KMS-11 (cell line): Measurements from ENCODE around the gene TMEM185B.

ENCODE experiments used
- H2AFZ ChIP-seq: fragments of 200-600 bp; sonication (generic); 2 replicates; pipeline ENCODE4 v1.6.1; 2016; ENCODE audit warnings: antibody characterized with exemption, mixed run types, low read depth
- H3K27ac ChIP-seq: fragments of 200-600 bp; sonication (generic); 2 replicates; pipeline ENCODE4 v1.6.1; 2016; ENCODE audit warnings: mild to moderate bottlenecking, mixed run types
- H3K27me3 ChIP-seq: fragments of 200-600 bp; sonication (generic); 2 replicates; pipeline ENCODE4 v1.6.1; 2017; ENCODE audit warnings: mild to moderate bottlenecking, low read depth, mixed run types, moderate library complexity; ENCODE audit not compliant: insufficient read depth
- H3K36me3 ChIP-seq: fragments of 200-600 bp; sonication (generic); 2 replicates; pipeline ENCODE4 v1.6.1; 2017; ENCODE audit warnings: mild to moderate bottlenecking, mixed run types; ENCODE audit not compliant: insufficient read depth
- H3K4me1 ChIP-seq: fragments of 200-600 bp; sonication (generic); 2 replicates; pipeline ENCODE4 v1.6.1; 2016; ENCODE audit warnings: mild to moderate bottlenecking, low read depth, mixed run types; ENCODE audit not compliant: poor library complexity, severe bottlenecking
- H3K4me2 ChIP-seq: fragments of 200-600 bp; sonication (generic); 2 replicates; pipeline ENCODE4 v1.7.0; 2016; ENCODE audit warnings: mild to moderate bottlenecking, mixed run types
- H3K4me3 ChIP-seq: fragments of 200-600 bp; sonication (generic); IDR thresholded peaks from 2 replicates; pipeline ENCODE4 v1.6.1; 2017; ENCODE audit warnings: low read depth, low read length, mixed read lengths; ENCODE audit not compliant: insufficient read depth
- H3K79me2 ChIP-seq: fragments of 200-600 bp; sonication (generic); 2 replicates; pipeline ENCODE4 v1.6.1; 2016; ENCODE audit warnings: low read depth, mixed run types; ENCODE audit not compliant: insufficient read depth
- H3K9ac ChIP-seq: fragments of 200-600 bp; sonication (generic); 2 replicates; pipeline ENCODE4 v1.6.1; 2016; ENCODE audit warnings: mild to moderate bottlenecking, mixed run types
- H4K20me1 ChIP-seq: fragments of 200-600 bp; sonication (generic); 2 replicates; pipeline ENCODE4 v1.6.1; 2016; ENCODE audit warnings: mild to moderate bottlenecking, mixed run types; ENCODE audit not compliant: insufficient read depth
- CTCF ChIP-seq: fragments of 200-600 bp; sonication (generic); conservative IDR thresholded peaks from 2 replicates; pipeline ENCODE4 v1.6.1; 2017; ENCODE audit warnings: low read depth, mild to moderate bottlenecking, antibody characterized with exemption, low read length, moderate library complexity, mixed read lengths

TMEM185B gene

GRCh38 chr2:120228503-120228902 is 5.3 kb upstream of the TMEM185B start:
- H3K27me3 ChIP-seq = no peaks in the 10 kb centered on the region
- H3K4me1 ChIP-seq = peaks cover 41% of the 10 kb centered on the region
- no peak overlapping the region for H2AFZ ChIP-seq
- no peaks in the 10 kb centered on the region for H3K36me3 ChIP-seq
- H3K27ac ChIP-seq = no peak overlapping the region
- H3K9ac ChIP-seq = no peak overlapping the region
- H3K79me2 ChIP-seq = peaks cover 12% of the 10 kb centered on the region
- no peaks in the 10 kb centered on the region for H4K20me1 ChIP-seq
- H3K4me2 ChIP-seq = no peak overlapping the region
- no peak for TF ChIP-seq CTCF
- no peak overlapping the region for H3K4me3 ChIP-seq

- Histone ChIP-seq H3K79me2 (peaks cover 15% of the 10 kb centered on the region), H3K4me3 (no peak overlapping the region), H3K9ac (no peak overlapping the region), H3K4me1 (peaks cover 38% of the 10 kb centered on the region), H3K27ac (no peak overlapping the region), H3K27me3 (no peaks in the 10 kb centered on the region), H3K36me3 (no peaks in the 10 kb centered on the region), H3K4me2 (no peak overlapping the region), H4K20me1 (no peaks in the 10 kb centered on the region), H2AFZ (no peak overlapping the region)
- TF ChIP-seq CTCF = no peak
Measured at GRCh38 chr2:120227111-120227991, 4.2 kb upstream of the TMEM185B start.

GRCh38 chr2:120226316-120226715 is 3.1 kb upstream of the TMEM185B start:
- Histone ChIP-seq H3K4me2 (no peak overlapping the region), H3K4me3 (no peak overlapping the region), H3K27ac (no peak overlapping the region), H4K20me1 (no peaks in the 10 kb centered on the region), H3K4me1 (peaks cover 46% of the 10 kb centered on the region), H2AFZ (no peak overlapping the region), H3K9ac (no peak overlapping the region), H3K27me3 (no peaks in the 10 kb centered on the region), H3K79me2 (peaks cover 21% of the 10 kb centered on the region), H3K36me3 (no peaks in the 10 kb centered on the region)
- TF ChIP-seq CTCF = no peak

- Histone ChIP-seq H3K4me1 (peaks cover 43% of the 10 kb centered on the region), H3K36me3 (no peaks in the 10 kb centered on the region), H3K27ac (no peak overlapping the region), H3K4me3 (no peak overlapping the region), H3K27me3 (no peaks in the 10 kb centered on the region), H2AFZ (no peak overlapping the region), H4K20me1 (no peaks in the 10 kb centered on the region), H3K4me2 (no peak overlapping the region), H3K9ac (no peak overlapping the region), H3K79me2 (peaks cover 18% of the 10 kb centered on the region)
- no peak for TF ChIP-seq CTCF
Measured at GRCh38 chr2:120225549-120226065, 2.4 kb upstream of the TMEM185B start.
